Measurements from ENCODE around the gene ITLN1.

Gene ITLN1

DNA sequence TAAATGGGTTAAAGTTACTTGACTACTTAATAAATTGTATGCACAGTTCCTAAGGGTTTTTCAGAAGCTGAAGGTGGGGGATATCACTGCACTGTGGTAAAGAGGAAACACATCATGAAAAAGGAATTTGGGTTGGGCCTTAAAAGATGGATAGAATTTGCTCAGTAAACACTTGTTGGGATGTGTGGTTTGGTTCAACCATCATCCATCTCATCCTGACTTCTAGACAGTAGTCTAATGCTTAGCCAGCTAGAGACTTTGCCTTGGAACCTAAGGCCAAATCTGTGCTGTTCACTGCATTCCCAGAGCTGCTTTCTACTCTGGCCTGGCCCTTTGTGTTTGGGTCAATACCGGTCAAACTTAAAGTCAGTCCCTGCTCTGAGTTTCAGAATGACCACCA, 58.4 kb downstream of the ITLN1 start:
- peak overlapping the region; percentile 68 for H3K27ac Mint-ChIP-seq
- peaks cover 23% of the 10 kb centered on the region for H3K4me1 Mint-ChIP-seq

More for the DNA sequence above, 58.4 kb downstream of the ITLN1 start:
- Mint-ChIP-seq H3K9me3 (no peaks in the 10 kb centered on the region), H3K27me3 (no peaks in the 10 kb centered on the region), H3K36me3 (peaks cover 17% of the 10 kb centered on the region), H3K4me3 (no peak overlapping the region)

All from activated naive CD4-positive, alpha-beta T cell treated with anti-CD3 and anti-CD28 coated beads, Interleukin-2, amount 50 U/mL, for 24 hours (primary cell).